GM12873 (cell line): ENCODE results near the gene GHITM.

ENCODE experiments used
- CTCF ChIP-seq: IDR thresholded peaks from 2 replicates; pipeline ENCODE4 v1.5.1; 2012; ENCODE audit warnings: low read depth, mild to moderate bottlenecking, moderate library complexity, low read length, control low read depth; ENCODE audit not compliant: insufficient read depth; ENCODE audit errors: missing control alignments

The GHITM gene

GRCh38 chr10:84202349-84202748, 63.0 kb downstream of the GHITM start:
- TF ChIP-seq CTCF: no peak
